ENCODE measurements around the gene ZNF785.
"Not testable (repeated sequence)": the region's sequence is repeated elsewhere in the genome, so short reads cannot be mapped to it uniquely, and the experiment has no call there.

ZNF785 gene

DNA sequence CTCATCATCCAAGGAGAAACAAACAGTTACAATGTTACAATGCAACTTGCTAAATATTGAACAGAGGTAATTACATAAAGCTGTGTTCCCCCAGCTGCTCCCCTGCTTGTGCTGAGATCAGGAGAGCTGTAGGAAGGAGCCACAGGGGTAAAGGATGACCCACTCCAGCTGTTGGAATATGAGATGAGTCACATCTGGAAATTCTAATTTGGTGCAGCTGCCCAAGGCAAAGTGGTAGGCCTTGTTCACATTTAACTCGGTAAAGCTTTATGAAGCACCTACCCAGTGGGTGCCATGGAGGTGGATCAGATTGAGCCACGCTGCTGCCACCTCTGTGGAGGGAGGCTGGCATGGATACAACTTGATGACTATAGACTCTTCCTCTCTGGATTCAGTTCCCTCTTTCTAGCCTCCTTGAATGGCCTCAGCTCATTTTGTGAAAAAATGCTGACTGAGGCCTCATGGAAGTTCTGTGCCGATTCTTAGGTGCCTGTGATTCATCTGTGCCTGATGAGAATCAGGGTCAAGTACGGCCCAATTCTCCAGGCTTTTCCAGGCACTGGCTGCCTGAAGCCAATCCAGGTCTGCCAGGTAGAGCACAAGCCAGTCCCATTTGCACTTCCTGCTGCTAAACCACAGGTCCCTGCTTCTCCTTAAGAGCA lies 17.2 kb upstream of the ZNF785 start:
- DNase-seq (ENCODE audit: low read depth in 2 of 2) = no peak

GRCh38 chr16:30601966-30602365 lies 16.5 kb upstream of the ZNF785 start:
- DNase-seq (ENCODE audit: low read depth in 2 of 2) = no peak

DNA sequence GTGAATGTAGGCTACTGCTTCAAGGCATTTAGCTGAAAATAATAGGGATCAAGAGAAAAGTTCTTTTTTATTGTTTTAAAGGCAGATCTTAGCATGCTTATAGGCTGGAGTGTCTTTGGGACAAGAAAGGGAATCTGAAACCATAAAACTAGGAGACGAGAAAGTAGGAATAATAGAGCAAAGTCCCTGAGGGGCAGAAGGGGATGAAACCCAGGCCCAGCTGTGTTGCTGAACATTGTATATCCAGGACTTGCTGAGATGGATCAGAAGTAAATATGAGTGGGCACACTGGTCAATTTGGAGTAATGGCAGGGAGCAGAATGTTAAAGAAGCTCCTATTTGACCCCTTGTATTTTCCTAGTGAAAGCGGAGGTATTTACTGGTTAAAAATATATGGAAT lies 15.4 kb upstream of the ZNF785 start:
- DNase-seq (ENCODE audit: low read depth in 2 of 2) = no peak

DNA sequence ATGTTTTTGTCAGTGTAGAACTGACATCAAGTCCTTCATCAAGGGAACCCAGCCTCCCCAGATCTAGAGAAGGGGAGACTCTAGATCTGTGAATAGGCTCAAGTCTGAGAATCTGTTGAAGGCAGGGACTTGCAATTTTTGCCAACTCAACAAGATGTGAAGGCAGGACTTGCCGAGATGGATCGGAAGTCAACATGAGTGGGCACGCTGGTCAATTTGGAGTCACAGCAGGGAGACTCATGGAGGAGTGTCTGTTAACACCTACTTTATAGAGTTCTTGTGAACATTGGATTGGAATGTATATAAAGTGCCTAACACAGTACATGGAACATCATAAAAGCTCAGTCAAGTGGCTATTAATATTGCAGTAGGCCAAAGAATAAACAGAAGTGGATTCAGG lies 14.7 kb upstream of the ZNF785 start:
- DNase-seq (ENCODE audit: low read depth in 2 of 2) = no peak

GRCh38 chr16:30592871-30593270 lies 7.4 kb upstream of the ZNF785 start:
- DNase-seq (ENCODE audit: low read depth in 2 of 2) = no peak

DNA sequence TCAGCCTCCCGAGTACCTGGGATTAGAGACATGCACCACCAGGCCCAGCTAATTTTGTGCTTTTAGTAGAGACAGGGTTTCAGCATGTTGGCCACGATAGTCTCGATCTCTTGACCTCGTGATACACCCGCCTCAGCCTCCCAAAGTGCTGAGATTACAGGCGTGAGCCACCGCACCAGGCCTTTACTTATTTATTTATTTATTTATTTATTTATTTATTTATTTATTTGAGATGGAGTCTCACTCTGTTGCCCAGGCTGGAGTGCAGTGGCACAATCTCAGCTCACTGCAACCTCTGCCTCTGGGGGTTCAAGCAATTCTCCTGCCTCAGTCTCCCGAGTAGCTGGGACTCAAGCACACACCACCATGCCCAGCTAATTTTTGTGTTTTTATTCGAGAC lies 5.4 kb upstream of the ZNF785 start:
- DNase-seq (ENCODE audit: low read depth in 2 of 2) = not testable (repeated sequence)

- not testable (repeated sequence) for DNase-seq (ENCODE audit: low read depth in 2 of 2)
Observed at GRCh38 chr16:30589582-30589981, 4.1 kb upstream of the ZNF785 start.

DNA sequence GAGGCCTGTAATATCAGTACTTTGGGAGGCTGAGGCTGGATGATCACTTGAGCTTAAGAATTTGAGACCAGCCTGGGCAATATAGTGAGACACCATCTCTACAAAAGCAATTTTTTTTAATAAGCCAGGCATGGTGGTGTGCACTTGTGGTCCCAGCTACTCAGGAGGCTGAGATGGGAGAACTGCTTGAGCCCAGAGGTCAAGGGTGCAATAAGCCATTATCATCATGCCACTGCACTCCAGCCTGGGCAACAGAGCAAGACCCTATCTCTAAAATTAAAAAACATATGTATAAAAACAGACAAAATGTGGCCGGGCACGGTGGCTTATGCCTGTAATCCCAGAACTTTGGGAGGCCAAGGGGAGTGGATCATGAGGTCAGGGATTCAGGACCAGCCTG lies 3.2 kb upstream of the ZNF785 start:
- DNase-seq (ENCODE audit: low read depth in 2 of 2) = no peak

DNA sequence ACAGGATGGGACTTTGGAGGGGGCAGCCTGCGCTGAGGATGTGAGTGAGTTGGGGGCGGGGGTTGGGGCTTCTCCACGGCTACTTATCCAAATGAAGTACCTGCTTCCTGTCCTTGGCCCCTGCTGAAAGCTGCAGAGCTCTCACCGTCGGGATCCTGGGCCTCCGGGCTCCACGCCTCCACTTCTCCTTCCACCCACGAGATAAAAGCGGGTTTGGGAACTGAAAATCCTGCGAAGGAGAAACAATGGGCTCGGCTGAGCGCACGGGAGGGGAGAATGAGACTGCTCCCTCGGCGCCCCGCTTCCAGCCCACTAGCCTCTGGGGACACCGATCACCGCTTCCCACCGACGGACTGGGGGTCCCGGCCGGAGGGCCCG lies 486 bp downstream of the ZNF785 start:
- DNase-seq (ENCODE audit: low read depth in 2 of 2) = peak in 1 of 2 donors; percentile 18

GRCh38 chr16:30582611-30583340 lies 2.7 kb downstream of the ZNF785 start:
- no peak for DNase-seq (ENCODE audit: low read depth in 2 of 2)

DNA sequence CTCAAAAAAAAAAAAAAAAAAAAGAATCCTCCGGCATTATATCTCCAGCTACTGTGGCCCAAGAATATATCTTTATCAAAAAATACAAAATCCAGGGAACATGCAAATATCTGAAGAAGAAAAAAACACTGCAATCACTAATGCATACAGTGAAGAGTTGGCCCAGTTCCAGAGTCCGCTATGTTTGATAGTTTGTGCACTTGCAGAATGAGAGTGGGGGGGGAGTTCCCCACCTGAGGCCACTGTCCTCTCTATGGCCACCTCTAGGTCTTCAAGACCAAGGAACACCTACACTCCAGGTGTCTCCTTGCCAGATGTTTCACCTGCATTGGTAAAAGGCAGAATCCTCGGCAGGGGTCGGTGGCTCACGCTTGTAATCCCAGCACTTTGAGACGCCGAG lies 4.0 kb downstream of the ZNF785 start:
- DNase-seq (ENCODE audit: low read depth in 2 of 2) = no peak

GRCh38 chr16:30574678-30575077 lies 10.8 kb downstream of the ZNF785 start:
- DNase-seq (ENCODE audit: low read depth in 2 of 2) = no peak

DNA sequence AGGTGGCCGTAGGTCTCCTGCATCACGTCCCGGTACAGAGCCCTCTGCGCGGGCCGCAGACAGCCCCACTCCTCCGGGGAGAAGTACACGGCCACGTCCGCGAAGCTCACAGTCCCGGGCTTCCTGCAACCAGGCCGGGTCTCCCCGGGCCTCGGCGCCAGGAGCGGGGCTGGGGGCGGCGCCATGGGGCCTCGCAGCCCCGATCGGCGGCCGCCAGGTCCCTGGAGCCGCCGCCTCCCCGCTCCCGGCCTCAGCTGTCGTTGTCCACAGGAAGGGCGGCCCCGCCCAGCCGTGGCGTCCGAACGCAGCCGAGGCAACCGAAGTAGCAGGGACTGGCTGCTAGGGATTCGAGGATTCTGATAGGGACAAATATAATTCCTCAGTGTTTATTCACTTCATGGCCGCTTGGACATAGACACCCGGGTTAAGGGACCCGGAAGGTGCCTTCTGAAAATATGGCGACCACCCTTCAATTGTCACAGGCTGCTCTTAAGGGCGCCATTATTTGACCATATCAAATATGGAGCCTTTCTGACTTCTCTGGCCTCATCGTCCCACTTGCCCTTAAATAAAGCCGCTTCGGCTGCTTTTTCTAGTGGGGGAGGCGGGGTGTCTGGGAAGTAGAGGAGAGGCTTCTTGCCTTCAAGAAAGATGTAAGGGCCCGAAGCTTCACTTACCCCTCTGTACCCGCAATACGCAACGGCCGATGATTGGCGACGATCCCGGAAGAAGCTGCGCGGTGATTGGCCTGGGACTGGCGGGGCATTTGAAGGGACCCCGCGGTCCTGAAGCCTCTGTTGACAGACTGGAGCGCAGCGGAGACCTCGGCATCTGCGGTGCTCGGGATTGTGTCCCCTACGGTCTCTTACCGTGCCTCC lies 13.8 kb downstream of the ZNF785 start, which contains the start of gene ZNF688:
TSS of gene ZNF688 (minus strand) at position 270 of the 878 bp plus-strand sequence. CDS start at position 185, 85 bp downstream.
- DNase-seq (ENCODE audit: low read depth in 2 of 2) = peak; percentile 84 to 89

DNA sequence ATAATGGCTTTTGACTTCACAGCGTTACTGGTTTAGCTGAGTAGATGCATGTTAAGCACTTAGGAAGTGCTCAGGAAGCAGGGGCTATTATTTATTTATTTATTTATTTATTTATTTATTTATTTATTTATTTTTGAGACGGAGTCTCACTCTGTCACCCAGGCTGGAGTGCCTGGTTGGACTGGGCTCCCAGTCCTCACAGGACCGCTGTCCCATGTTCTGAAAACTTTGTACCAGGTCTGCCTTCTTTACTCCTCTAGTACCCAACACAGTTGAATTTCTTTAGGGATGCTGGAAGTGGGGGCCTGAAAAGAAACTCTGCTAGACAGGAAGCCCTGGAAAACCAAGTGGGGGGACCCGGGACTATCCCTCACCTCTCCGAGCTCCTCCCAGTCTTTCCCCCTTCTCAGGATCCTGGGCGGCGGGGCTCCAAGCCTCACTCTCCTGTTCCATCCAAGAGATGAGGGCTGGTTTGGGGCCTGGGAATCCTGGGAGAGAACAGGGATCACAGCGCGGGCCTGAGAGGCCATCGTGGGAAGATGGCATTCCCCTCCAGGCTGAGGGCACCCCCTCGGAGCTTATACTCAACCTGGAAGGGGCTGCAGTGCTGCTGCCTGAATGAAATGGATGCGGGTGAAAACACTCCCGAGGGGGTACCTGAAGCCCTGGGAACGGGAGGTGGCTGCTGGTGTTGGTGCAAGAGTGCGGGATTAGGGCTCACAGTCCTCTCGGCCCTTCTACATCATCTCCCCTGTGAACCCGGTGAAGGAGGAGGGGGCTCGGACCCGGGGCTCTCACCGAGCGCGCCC lies 14.7 kb downstream of the ZNF785 start:
- DNase-seq (ENCODE audit: low read depth in 2 of 2) = no peak

- no peak for DNase-seq (ENCODE audit: low read depth in 2 of 2)
Observed at GRCh38 chr16:30569746-30570635, 15.5 kb downstream of the ZNF785 start.

- no peak for DNase-seq (ENCODE audit: low read depth in 2 of 2)
Observed at GRCh38 chr16:30569281-30569680, 16.2 kb downstream of the ZNF785 start.

DNA sequence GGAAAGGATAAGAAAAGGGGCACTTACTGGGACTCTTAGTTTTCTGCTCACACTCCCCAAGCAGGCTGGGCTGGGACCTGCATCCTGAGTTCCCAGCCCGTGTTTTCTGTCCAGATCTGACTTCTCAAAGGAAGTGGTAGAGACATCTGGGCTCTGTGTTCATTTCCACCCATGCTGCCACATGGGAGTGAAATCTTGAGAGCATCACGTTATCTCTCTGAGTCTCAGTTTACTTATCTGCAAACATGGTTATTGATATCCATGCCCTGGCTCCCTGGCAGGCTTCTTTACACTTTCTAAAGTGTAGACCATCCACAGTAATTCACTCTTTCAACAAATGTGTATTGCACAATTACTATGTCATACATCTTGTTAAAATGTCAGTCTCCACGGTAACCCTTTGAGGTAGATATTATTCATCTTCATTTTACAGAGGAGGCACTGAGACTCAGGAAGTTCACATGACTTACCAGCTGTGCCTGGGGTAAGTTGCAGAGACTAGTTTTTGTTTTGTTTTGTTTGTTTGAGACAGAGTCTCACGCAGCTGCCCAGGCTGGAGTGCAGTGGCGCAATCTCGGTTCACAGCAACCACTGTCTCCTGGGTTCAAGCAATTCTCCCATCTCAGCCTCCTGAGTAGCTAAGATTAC lies 17.4 kb downstream of the ZNF785 start:
- no peak for DNase-seq (ENCODE audit: low read depth in 2 of 2)

DNA sequence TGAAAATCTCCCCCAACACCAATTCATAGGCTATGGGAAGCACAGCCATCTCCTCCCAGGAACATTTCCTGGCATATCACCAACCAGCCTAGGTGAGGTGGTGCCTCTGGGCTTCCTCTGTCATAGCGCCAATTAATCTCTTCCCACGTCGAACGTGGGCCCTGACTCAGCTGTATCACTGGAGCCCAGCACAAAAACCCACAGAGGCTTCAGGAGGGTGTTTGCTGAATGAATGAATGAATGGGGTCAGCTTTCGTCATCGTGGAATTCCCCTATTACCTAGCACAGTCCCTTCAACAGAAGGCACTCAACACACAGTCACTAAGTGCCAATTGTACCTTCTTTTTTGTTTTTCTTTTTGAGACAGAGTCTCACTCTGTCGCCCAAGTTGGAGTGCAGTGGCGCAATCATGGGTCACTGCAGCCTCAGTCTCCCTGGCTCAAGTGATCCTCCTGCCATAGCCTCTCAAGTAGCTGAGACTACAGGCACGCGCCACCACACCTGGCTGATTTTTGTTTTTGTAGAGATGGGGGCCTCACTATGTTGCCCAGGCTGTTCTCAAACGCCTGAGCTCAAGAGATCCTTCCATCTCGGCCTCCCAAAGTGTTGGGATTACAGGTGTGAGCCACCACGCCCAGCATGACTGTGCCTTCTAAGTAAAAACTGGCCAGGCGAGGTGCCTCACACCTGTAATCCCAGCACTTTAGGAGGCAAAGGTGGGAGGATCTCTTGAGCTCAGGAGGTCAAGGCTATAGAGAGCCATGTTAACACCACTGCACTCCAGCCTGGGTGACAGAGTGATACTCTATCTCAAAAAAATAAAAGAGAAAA lies 18.1 kb downstream of the ZNF785 start:
- DNase-seq (ENCODE audit: low read depth in 2 of 2) = no peak

DNA sequence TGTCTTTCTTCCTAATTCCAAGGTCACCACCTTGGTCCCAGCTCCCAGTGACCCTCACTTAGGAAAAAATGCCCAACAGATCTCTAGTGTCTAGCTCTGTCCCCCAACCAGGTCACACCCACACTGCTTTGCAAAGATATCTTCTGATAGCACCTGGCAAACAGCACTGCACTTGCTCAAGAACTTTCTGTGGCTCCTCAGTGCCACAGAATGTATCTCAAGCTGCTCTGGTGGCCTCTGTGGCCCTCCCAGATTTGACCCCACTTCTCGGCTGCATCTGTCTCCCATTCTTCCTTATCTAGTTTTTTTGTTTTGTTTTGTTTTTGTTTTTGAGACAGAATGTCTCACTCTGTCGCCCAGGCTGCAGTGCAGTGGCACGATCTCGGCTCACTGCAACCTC lies 19.0 kb downstream of the ZNF785 start:
- no peak for DNase-seq (ENCODE audit: low read depth in 2 of 2)
